GM19238 (cell line): ENCODE data around the gene DUX4.
"Not testable (repeated sequence)": the region's sequence is repeated elsewhere in the genome, so short reads cannot be mapped to it uniquely, and the experiment has no call there.

Experiments used
- DNase-seq: peaks from one replicate; pipeline ENCODE4 v3.0.0; 2011; ENCODE audit warnings: low spot score; ENCODE audit not compliant: insufficient read length

The DUX4 gene

GRCh38 chr4:190173428-190173827, at the start of gene DUX4:
TSS of gene DUX4 (plus strand) at chr4:190173774. CDS start at chr4:190173774, 0 bp downstream.
- DNase-seq = not testable (repeated sequence)

- not testable (repeated sequence) for DNase-seq
Measured at GRCh38 chr4:190175436-190175835, 1.9 kb downstream of the DUX4 start.

GRCh38 chr4:190177727-190178605, 4.4 kb downstream of the DUX4 start:
- not testable (repeated sequence) for DNase-seq

GRCh38 chr4:190178606-190178990, 5.0 kb downstream of the DUX4 start:
- DNase-seq = not testable (repeated sequence)

GRCh38 chr4:190179030-190179739, 5.6 kb downstream of the DUX4 start:
- not testable (repeated sequence) for DNase-seq

GRCh38 chr4:190179740-190180094, 6.1 kb downstream of the DUX4 start:
- not testable (repeated sequence) for DNase-seq

- not testable (repeated sequence) for DNase-seq
Measured at GRCh38 chr4:190180947-190181346, 7.4 kb downstream of the DUX4 start.

GRCh38 chr4:190181481-190182100, 8.0 kb downstream of the DUX4 start:
- DNase-seq = not testable (repeated sequence)

GRCh38 chr4:190203510-190203909, 29.9 kb downstream of the DUX4 start:
- not testable (repeated sequence) for DNase-seq
